HG02970 (cell line): ENCODE results near the gene CTBP2.
"Not testable (repeated sequence)": the region's sequence is repeated elsewhere in the genome, so short reads cannot be mapped to it uniquely, and the experiment has no call there.

Source experiments
- ATAC-seq: cut with Tn5 transposase; IDR thresholded peaks from one replicate; pipeline ENCODE4 v1.9.1; 2021; ENCODE audit warnings: mild to moderate bottlenecking, moderate library complexity, moderate number of reproducible peaks; ENCODE audit not compliant: unreplicated experiment, low FRiP score

Gene CTBP2

GRCh38 chr10:124993736-124994451 lies 166.5 kb downstream of the CTBP2 start:
- no peak for ATAC-seq

- ATAC-seq: no peak
These were observed 167.0 kb downstream of the CTBP2 start for GRCh38 chr10:124993345-124993708.

GRCh38 chr10:124992462-124993344 lies 167.7 kb downstream of the CTBP2 start:
- no peak for ATAC-seq

- ATAC-seq: no peak
These were observed 168.5 kb downstream of the CTBP2 start for GRCh38 chr10:124991835-124992234.

GRCh38 chr10:124990671-124991625 lies 169.4 kb downstream of the CTBP2 start:
- ATAC-seq: no peak

- ATAC-seq: no peak
These were observed 170.8 kb downstream of the CTBP2 start for GRCh38 chr10:124989526-124989925.

GRCh38 chr10:124988753-124989152 lies 171.6 kb downstream of the CTBP2 start:
- not testable (repeated sequence) for ATAC-seq

GRCh38 chr10:124987788-124988187 lies 172.6 kb downstream of the CTBP2 start:
- ATAC-seq: no peak

GRCh38 chr10:124985162-124985561 lies 175.2 kb downstream of the CTBP2 start:
- no peak for ATAC-seq

- no peak for ATAC-seq
These were observed 176.0 kb downstream of the CTBP2 start for GRCh38 chr10:124984376-124984775.

- no peak for ATAC-seq
These were observed 177.0 kb downstream of the CTBP2 start for GRCh38 chr10:124983321-124983720.

- ATAC-seq: no peak
These were observed 182.0 kb downstream of the CTBP2 start for GRCh38 chr10:124978376-124978725.

GRCh38 chr10:124977648-124978375 lies 182.6 kb downstream of the CTBP2 start:
- no peak for ATAC-seq

GRCh38 chr10:124977161-124977560 lies 183.2 kb downstream of the CTBP2 start:
- ATAC-seq: no peak

GRCh38 chr10:124975977-124976514 lies 184.3 kb downstream of the CTBP2 start:
- no peak for ATAC-seq

GRCh38 chr10:124974131-124974530 lies 186.2 kb downstream of the CTBP2 start:
- ATAC-seq: no peak

- no peak for ATAC-seq
These were observed 187.7 kb downstream of the CTBP2 start for GRCh38 chr10:124972637-124973036.

GRCh38 chr10:124971276-124971675 lies 189.1 kb downstream of the CTBP2 start:
- ATAC-seq: no peak

GRCh38 chr10:124967255-124967654 lies 193.1 kb downstream of the CTBP2 start:
- no peak for ATAC-seq

- ATAC-seq: no peak
These were observed 194.4 kb downstream of the CTBP2 start for GRCh38 chr10:124966008-124966407.
